ENCODE data around the gene ZNF142. TPM values are rescaled to one million over a fixed set of nuclear protein-coding genes. Genes with fewer than 3 reads are reported as not detected.

Gene ZNF142
- total RNA-seq, 2 experiments from 2014 or later: 37.6 to 61.3 TPM

GRCh38 chr2:218623366-218623705, 36.1 kb downstream of the ZNF142 start:
- H4K20me1 ChIP-seq (ENCODE audit: insufficient read depth, low read length): no peaks in the 10 kb centered on the region
- no peaks in the 10 kb centered on the region for H3K4me1 ChIP-seq (ENCODE audit: insufficient read depth, low read length, poor library complexity, severe bottlenecking)
- CTCF ChIA-PET (ENCODE audit: unreplicated experiment): no interaction called here
- no peak overlapping the region for H3K4me3 ChIP-seq (ENCODE audit: low read depth, low read length, poor library complexity, severe bottlenecking)
- POLR2A ChIA-PET: no interaction called here
- no peak overlapping the region for H2AFZ ChIP-seq (ENCODE audit: low read length)
- H3K9me3 ChIP-seq (ENCODE audit: low read length): no peaks in the 10 kb centered on the region
- intact Hi-C loops (cut with micrococcal nuclease; ENCODE audit: unreplicated experiment): no loop called here
- H3K9me2 ChIP-seq (ENCODE audit: insufficient read depth, low read length): no peaks in the 10 kb centered on the region
- no peak for TF ChIP-seq CTCF (conservative IDR thresholded peaks at IDR 0.05; ENCODE audit: low read length)
- TF ChIP-seq EZH2phosphoT487 (IDR thresholded peaks at IDR 0.05; ENCODE audit: borderline replicate concordance, low read depth, low read length): no peak
- no peaks in the 10 kb centered on the region for H3K79me2 ChIP-seq (ENCODE audit: insufficient read depth, low read depth, low read length)
- H3K36me3 ChIP-seq (ENCODE audit: insufficient read depth, low read length): no peaks in the 10 kb centered on the region
- DNase-seq (ENCODE audit: low spot score): no peak
- BruUV-seq (replicated peaks): no TSS peak
- no peak overlapping the region for H3K27ac ChIP-seq (ENCODE audit: low read depth, low read length, poor library complexity, severe bottlenecking)
- no peak overlapping the region for H3K4me2 ChIP-seq (ENCODE audit: low read length)

- no peaks in the 10 kb centered on the region for H3K36me3 ChIP-seq (ENCODE audit: insufficient read depth, low read length)
- H3K9me2 ChIP-seq (ENCODE audit: insufficient read depth, low read length): no peaks in the 10 kb centered on the region
- H4K20me1 ChIP-seq (ENCODE audit: insufficient read depth, low read length): no peaks in the 10 kb centered on the region
- no peaks in the 10 kb centered on the region for H3K9me3 ChIP-seq (ENCODE audit: low read length)
- intact Hi-C loops (cut with micrococcal nuclease; ENCODE audit: unreplicated experiment): no loop called here
- no peaks in the 10 kb centered on the region for H3K4me1 ChIP-seq (ENCODE audit: insufficient read depth, low read length, poor library complexity, severe bottlenecking)
- no TSS peak for BruUV-seq (replicated peaks)
- H3K4me2 ChIP-seq (ENCODE audit: low read length): no peak overlapping the region
- H2AFZ ChIP-seq (ENCODE audit: low read length): no peak overlapping the region
- ChIA-PET POLR2A (interaction anchor here (0.7 kb wide), 2 partner anchors 20 to 52 kb away, joined by 3 to 4 read pairs; no protein-coding TSS in a partner anchor), CTCF (ENCODE audit: unreplicated experiment) (no interaction called here)
- H3K27ac ChIP-seq (ENCODE audit: low read depth, low read length, poor library complexity, severe bottlenecking): no peak overlapping the region
- no peak for DNase-seq (ENCODE audit: low spot score)
- no peaks in the 10 kb centered on the region for H3K79me2 ChIP-seq (ENCODE audit: insufficient read depth, low read depth, low read length)
- no peak overlapping the region for H3K4me3 ChIP-seq (ENCODE audit: low read depth, low read length, poor library complexity, severe bottlenecking)
- TF ChIP-seq EZH2phosphoT487 (IDR thresholded peaks at IDR 0.05; ENCODE audit: borderline replicate concordance, low read depth, low read length) (no peak), CTCF (conservative IDR thresholded peaks at IDR 0.05; ENCODE audit: low read length) (no peak)
Measured at GRCh38 chr2:218622606-218623365, 36.6 kb downstream of the ZNF142 start.

GRCh38 chr2:218621007-218621406, 38.4 kb downstream of the ZNF142 start:
- Histone ChIP-seq H3K4me1 (ENCODE audit: insufficient read depth, low read length, poor library complexity, severe bottlenecking) (no peaks in the 10 kb centered on the region), H3K4me2 (ENCODE audit: low read length) (no peak overlapping the region), H3K79me2 (ENCODE audit: insufficient read depth, low read depth, low read length) (no peaks in the 10 kb centered on the region), H3K36me3 (ENCODE audit: insufficient read depth, low read length) (no peaks in the 10 kb centered on the region), H2AFZ (ENCODE audit: low read length) (no peak overlapping the region), H3K9me2 (ENCODE audit: insufficient read depth, low read length) (no peaks in the 10 kb centered on the region), H3K4me3 (ENCODE audit: low read depth, low read length, poor library complexity, severe bottlenecking) (no peak overlapping the region), H3K27ac (ENCODE audit: low read depth, low read length, poor library complexity, severe bottlenecking) (no peak overlapping the region), H4K20me1 (ENCODE audit: insufficient read depth, low read length) (no peaks in the 10 kb centered on the region), H3K9me3 (ENCODE audit: low read length) (no peaks in the 10 kb centered on the region)
- ChIA-PET POLR2A (interaction anchor here (0.6 to 1.1 kb wide), 3 partner anchors 9 to 47 kb away, joined by 3 read pairs; no protein-coding TSS in a partner anchor), CTCF (ENCODE audit: unreplicated experiment) (no interaction called here)
- TF ChIP-seq EZH2phosphoT487 (IDR thresholded peaks at IDR 0.05; ENCODE audit: borderline replicate concordance, low read depth, low read length) (no peak), CTCF (conservative IDR thresholded peaks at IDR 0.05; ENCODE audit: low read length) (no peak)
- BruUV-seq (replicated peaks): no TSS peak
- intact Hi-C loops (cut with micrococcal nuclease; ENCODE audit: unreplicated experiment): no loop called here
- DNase-seq (ENCODE audit: low spot score): no peak
